Mesothelial cell of epicardium (in vitro differentiated cells): ENCODE measurements around the gene PLET1. TPM values are rescaled to one million over a fixed set of nuclear protein-coding genes. Genes with fewer than 3 reads are reported as not detected.

ENCODE experiments used
- DNase-seq, 2 experiments: peaks; one replicate each; pipeline ENCODE4 v3.0.0; 2021; ENCODE audit warnings: low spot score in 2 of 2; ENCODE audit not compliant: unreplicated experiment in 2 of 2
- H3K27ac Mint-ChIP-seq: 2 replicates; pipeline ENCODE4 v1.8.0; 2021; ENCODE audit warnings: mixed read lengths
- H3K27me3 Mint-ChIP-seq: 2 replicates; pipeline ENCODE4 v1.8.0; 2021; ENCODE audit warnings: low read depth, mixed read lengths
- H3K36me3 Mint-ChIP-seq: 2 replicates; pipeline ENCODE4 v1.8.0; 2021; ENCODE audit warnings: mixed read lengths
- H3K4me1 Mint-ChIP-seq: 2 replicates; pipeline ENCODE4 v1.8.0; 2021; ENCODE audit warnings: mixed read lengths
- H3K4me3 Mint-ChIP-seq: 2 replicates; pipeline ENCODE4 v1.8.0; 2021; ENCODE audit warnings: mild to moderate bottlenecking, moderate library complexity, mixed read lengths
- H3K9me3 Mint-ChIP-seq: 2 replicates; pipeline ENCODE4 v1.8.0; 2021; ENCODE audit warnings: mixed read lengths
- total RNA-seq: library from RNA; stranded (reverse); gene quantifications from 3 replicates; pipeline ENCODE4 v1.2.1, GENCODE V29; 2021
- TF ChIP-seq, protein P1 (sequence below): fragments of 200-600 bp; sonication (generic); IDR thresholded peaks from one replicate; pipeline ENCODE4 v1.5.0; 2021; ENCODE audit warnings: antibody characterized with exemption; ENCODE audit not compliant: unreplicated experiment

The PLET1 gene, protein sequence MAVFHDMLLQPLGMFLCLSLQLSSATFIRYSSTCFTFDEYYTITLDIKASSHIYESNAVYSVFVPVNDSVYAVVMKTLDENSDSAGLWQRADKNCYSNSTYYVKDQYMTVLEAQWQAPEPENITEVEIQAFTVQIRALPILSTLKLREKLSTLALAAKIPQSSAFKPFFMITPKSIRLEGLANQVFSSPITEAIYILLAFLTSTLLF
- total RNA-seq = not detected in 3 replicates

DNA sequence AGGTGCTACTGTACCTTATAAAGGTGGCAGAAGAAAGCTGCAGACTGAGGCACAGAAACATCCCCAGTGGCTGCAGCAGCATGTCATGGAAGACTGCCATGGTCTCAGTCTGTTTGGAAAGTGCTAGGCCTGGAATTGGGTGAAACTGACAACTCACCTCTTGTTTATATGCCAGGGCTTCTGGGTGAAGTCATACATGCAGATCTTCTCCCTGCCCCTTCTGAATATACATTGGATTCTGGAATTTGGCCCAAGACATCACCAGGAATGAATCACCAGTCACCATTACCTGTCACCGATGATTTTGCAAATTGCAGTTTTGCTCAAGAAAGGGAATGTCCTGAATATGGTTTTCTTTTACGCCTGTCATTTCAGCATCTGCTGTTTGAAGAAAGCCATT, at the start of gene PLET1:
Gene PLET1, minus strand, starts transcription at position 371 of the 400 bp plus-strand sequence. Its CDS starts 271 bp downstream, at position 100.
- Mint-ChIP-seq H3K9me3 (peaks cover 14% of the 10 kb centered on the region), H3K4me1 (peaks cover 3% of the 10 kb centered on the region), H3K27me3 (no peaks in the 10 kb centered on the region), H3K36me3 (peaks cover 6% of the 10 kb centered on the region), H3K4me3 (no peak within 1 kb of the TSS), H3K27ac (no peak within 1 kb of the TSS)
- TF ChIP-seq, protein P1, sequence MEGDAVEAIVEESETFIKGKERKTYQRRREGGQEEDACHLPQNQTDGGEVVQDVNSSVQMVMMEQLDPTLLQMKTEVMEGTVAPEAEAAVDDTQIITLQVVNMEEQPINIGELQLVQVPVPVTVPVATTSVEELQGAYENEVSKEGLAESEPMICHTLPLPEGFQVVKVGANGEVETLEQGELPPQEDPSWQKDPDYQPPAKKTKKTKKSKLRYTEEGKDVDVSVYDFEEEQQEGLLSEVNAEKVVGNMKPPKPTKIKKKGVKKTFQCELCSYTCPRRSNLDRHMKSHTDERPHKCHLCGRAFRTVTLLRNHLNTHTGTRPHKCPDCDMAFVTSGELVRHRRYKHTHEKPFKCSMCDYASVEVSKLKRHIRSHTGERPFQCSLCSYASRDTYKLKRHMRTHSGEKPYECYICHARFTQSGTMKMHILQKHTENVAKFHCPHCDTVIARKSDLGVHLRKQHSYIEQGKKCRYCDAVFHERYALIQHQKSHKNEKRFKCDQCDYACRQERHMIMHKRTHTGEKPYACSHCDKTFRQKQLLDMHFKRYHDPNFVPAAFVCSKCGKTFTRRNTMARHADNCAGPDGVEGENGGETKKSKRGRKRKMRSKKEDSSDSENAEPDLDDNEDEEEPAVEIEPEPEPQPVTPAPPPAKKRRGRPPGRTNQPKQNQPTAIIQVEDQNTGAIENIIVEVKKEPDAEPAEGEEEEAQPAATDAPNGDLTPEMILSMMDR = no peak
- no peak for DNase-seq

DNA sequence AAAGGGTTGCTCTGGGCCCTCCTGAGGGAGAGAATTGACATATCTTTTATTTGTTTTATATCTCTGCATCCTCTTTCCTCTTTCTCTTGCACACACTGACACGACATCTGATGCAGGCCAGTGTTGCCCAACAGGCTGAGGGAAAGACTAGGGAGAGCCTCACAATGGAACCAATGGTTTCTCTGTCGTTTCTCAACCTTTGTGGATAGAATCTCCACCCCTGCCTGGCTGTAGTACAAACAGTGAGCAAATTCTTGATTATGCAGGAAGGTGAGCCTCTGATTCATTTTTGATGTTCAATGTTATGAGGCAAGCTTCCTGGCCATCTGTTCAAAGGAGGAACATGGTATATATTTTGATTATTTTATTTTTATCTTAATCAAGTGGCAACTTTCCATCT, 49.8 kb upstream of the PLET1 start:
- Mint-ChIP-seq H3K9me3 (peaks cover 10% of the 10 kb centered on the region), H3K4me3 (no peak overlapping the region), H3K27me3 (peaks cover 20% of the 10 kb centered on the region), H3K36me3 (peaks cover 5% of the 10 kb centered on the region), H3K4me1 (no peaks in the 10 kb centered on the region), H3K27ac (no peak overlapping the region)
- TF ChIP-seq, protein P1 = no peak
- no peak for DNase-seq

- Mint-ChIP-seq H3K9me3 (peaks cover 10% of the 10 kb centered on the region), H3K4me1 (peaks cover 4% of the 10 kb centered on the region), H3K36me3 (peaks cover 5% of the 10 kb centered on the region), H3K4me3 (no peak overlapping the region), H3K27ac (no peak overlapping the region), H3K27me3 (peaks cover 15% of the 10 kb centered on the region)
- no peak for DNase-seq
- TF ChIP-seq, protein P1 = no peak
These were observed 48.0 kb upstream of the PLET1 start for GRCh38 chr11:112308651-112309050.

GRCh38 chr11:112307616-112308015, 47.0 kb upstream of the PLET1 start:
- Mint-ChIP-seq H3K27me3 (peaks cover 8% of the 10 kb centered on the region), H3K4me1 (peaks cover 14% of the 10 kb centered on the region), H3K4me3 (no peak overlapping the region), H3K36me3 (peaks cover 5% of the 10 kb centered on the region), H3K27ac (no peak overlapping the region), H3K9me3 (peaks cover 10% of the 10 kb centered on the region)
- TF ChIP-seq, protein P1 = no peak
- no peak for DNase-seq

DNA sequence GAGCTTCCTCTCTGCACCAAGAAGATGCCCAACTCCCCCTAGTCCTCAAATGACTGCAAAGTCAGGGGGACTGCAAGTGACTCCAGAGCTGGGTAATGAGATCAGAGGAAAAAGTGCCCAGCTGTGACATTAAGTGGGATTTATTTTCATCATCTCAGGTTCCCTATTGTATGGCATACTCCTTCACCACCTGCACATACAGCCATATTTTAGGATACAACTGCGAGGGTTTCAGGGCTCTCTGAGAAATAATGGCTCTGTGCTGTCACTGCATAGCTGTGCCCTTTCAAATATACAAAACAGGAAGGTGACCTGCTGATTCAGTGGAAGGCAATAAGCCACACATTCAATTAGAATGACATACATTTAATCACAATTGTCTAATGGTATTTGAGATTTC, 45.6 kb upstream of the PLET1 start:
- TF ChIP-seq, protein P1 = no peak
- H3K4me3 Mint-ChIP-seq = no peak overlapping the region
- peaks cover 10% of the 10 kb centered on the region for H3K9me3 Mint-ChIP-seq
- H3K4me1 Mint-ChIP-seq = peaks cover 23% of the 10 kb centered on the region
- DNase-seq = no peak
- peaks cover 3% of the 10 kb centered on the region for H3K27me3 Mint-ChIP-seq
- peaks cover 5% of the 10 kb centered on the region for H3K36me3 Mint-ChIP-seq
- no peak overlapping the region for H3K27ac Mint-ChIP-seq
